Measurements from ENCODE around the gene PNMA8B. TPM values are rescaled to one million over a fixed set of nuclear protein-coding genes. Genes with fewer than 3 reads are reported as not detected.

PNMA8B gene
- polyA plus RNA-seq, 1 of the 3 experiments (the other 2 are of a cell fraction) = 0.92 TPM

- H3K27me3 ChIP-seq (ENCODE audit: insufficient read depth) = no peaks in the 10 kb centered on the region
- POLR2A ChIA-PET = no interaction called here
Observed at GRCh38 chr19:46496304-46496703, 637 bp upstream of the PNMA8B start.

GRCh38 chr19:46494941-46495785 is 504 bp downstream of the PNMA8B start:
- Histone ChIP-seq H3K9me2 (no peaks in the 10 kb centered on the region), H3K27ac (ENCODE audit: low read depth in 2 of 2, low read length in 1 of 2) (peak overlapping the region in 1 of 2 experiments; percentile 59; a peak in 1 of 4 replicates), H4K20me1 (ENCODE audit: insufficient read depth) (no peaks in the 10 kb centered on the region), H3K9me3 (no peaks in the 10 kb centered on the region), H3K27me3 (ENCODE audit: insufficient read depth) (no peaks in the 10 kb centered on the region), H3K4me2 (peak overlapping the region; percentile 83), H3K9ac (peak overlapping the region; percentile 53; the same call in 1 of the 2 replicates), H3K36me3 (replicated peaks in 1 of 2; ENCODE audit: control insufficient read depth in 1 of 2, insufficient read depth in 2 of 2, low read length in 1 of 2) (no peaks in the 10 kb centered on the region), H2AFZ (ENCODE audit: low read depth) (peak overlapping the region; percentile 54; the same call in 1 of the 2 replicates), H3F3A (replicated peaks; ENCODE audit: insufficient read depth) (no peaks in the 10 kb centered on the region), H3K79me2 (ENCODE audit: insufficient read depth) (no peaks in the 10 kb centered on the region), H3K4me3 (ENCODE audit: low read depth in 2 of 2, low read length in 1 of 2) (peak overlapping the region; percentile 57 to 59), H3K4me1 (ENCODE audit: control insufficient read depth in 1 of 2, insufficient read depth in 2 of 2, low read depth in 1 of 2, low read length in 1 of 2) (peaks cover 0 to 16% of the 10 kb centered on the region in 2 experiments; a peak in 1 of 4 replicates)
- no peak for TF ChIP-seq USF2 (IDR thresholded peaks at IDR 0.05; ENCODE audit: borderline replicate concordance, low read depth, low read length)
- TF ChIP-seq MAX (IDR thresholded peaks at IDR 0.05; ENCODE audit: low read depth) = no peak
- no peak for TF ChIP-seq SIN3A (IDR thresholded peaks at IDR 0.05; ENCODE audit: borderline replicate concordance, low read depth, low read length)
- DNase-seq = no peak
- 71% methylated on average over 29 of the region's 49 CpGs for WGBS (ENCODE audit: low lambda C conversion rate)
- ChIA-PET POLR2A (no interaction called here), CTCF (interaction anchor here (0.8 to 4.5 kb wide), 6 partner anchors 11 to 99 kb away, joined by 3 to 23 read pairs (median 9); no protein-coding TSS in a partner anchor)

More at GRCh38 chr19:46496304-46496703, 637 bp upstream of the PNMA8B start:
- Histone ChIP-seq H3F3A (replicated peaks; ENCODE audit: insufficient read depth) (no peaks in the 10 kb centered on the region), H2AFZ (ENCODE audit: low read depth) (no peak overlapping the region), H4K20me1 (ENCODE audit: insufficient read depth) (no peaks in the 10 kb centered on the region), H3K36me3 (replicated peaks in 1 of 2; ENCODE audit: control insufficient read depth in 1 of 2, insufficient read depth in 2 of 2, low read length in 1 of 2) (no peaks in the 10 kb centered on the region), H3K79me2 (ENCODE audit: insufficient read depth) (no peaks in the 10 kb centered on the region), H3K9me2 (no peaks in the 10 kb centered on the region), H3K4me2 (no peak overlapping the region), H3K9ac (no peak overlapping the region), H3K4me1 (ENCODE audit: control insufficient read depth in 1 of 2, insufficient read depth in 2 of 2, low read depth in 1 of 2, low read length in 1 of 2) (peaks cover 0 to 16% of the 10 kb centered on the region in 2 experiments; a peak in 1 of 4 replicates), H3K27ac (ENCODE audit: low read depth in 2 of 2, low read length in 1 of 2) (peak overlapping the region in 1 of 2 experiments; percentile 31; a peak in 1 of 4 replicates), H3K9me3 (no peaks in the 10 kb centered on the region), H3K4me3 (ENCODE audit: low read depth in 2 of 2, low read length in 1 of 2) (no peak overlapping the region)
- DNase-seq = no peak
- CTCF ChIA-PET = interaction anchor here (0.7 to 4.5 kb wide), 5 partner anchors 17 to 211 kb away, joined by 3 to 23 read pairs (median 11); no protein-coding TSS in a partner anchor
- TF ChIP-seq CHD2 (IDR thresholded peaks at IDR 0.05; ENCODE audit: low read length, partially characterized antibody) (no peak), TCF12 (IDR thresholded peaks at IDR 0.05) (no peak), FOXM1 (IDR thresholded peaks at IDR 0.05; ENCODE audit: low read depth) (no peak), MXI1 (IDR thresholded peaks at IDR 0.05; ENCODE audit: low read depth, low read length) (no peak), FOSL2 (IDR thresholded peaks at IDR 0.05; ENCODE audit: borderline replicate concordance, low read depth) (no peak), SMC3 (IDR thresholded peaks at IDR 0.05; ENCODE audit: low read depth, low read length) (no peak), ELF1 (IDR thresholded peaks at IDR 0.05) (no peak), USF1 (IDR thresholded peaks at IDR 0.05; ENCODE audit: borderline replicate concordance, low read depth) (no peak), PBX3 (IDR thresholded peaks at IDR 0.05) (no peak), RXRA (IDR thresholded peaks at IDR 0.05; ENCODE audit: borderline replicate concordance, low read depth) (no peak), POLR2AphosphoS5 (IDR thresholded peaks at IDR 0.05; ENCODE audit: low read depth, low read length) (no peak), GABPA (IDR thresholded peaks at IDR 0.05; ENCODE audit: low read depth) (no peak), MEF2A (IDR thresholded peaks at IDR 0.05; ENCODE audit: borderline replicate concordance, low read depth) (no peak), NRF1 (IDR thresholded peaks at IDR 0.05; ENCODE audit: low read depth, low read length) (no peak)
- WGBS (ENCODE audit: low lambda C conversion rate) = 42% methylated on average over 4 of the region's 6 CpGs
